Activated T-helper 17 cell treated with anti-CD3 and anti-CD28 coated beads, Interleukin-2, amount 50 U/mL, for 72 hours (primary cell): Measurements from ENCODE around the gene FKBP1C. TPM values are rescaled to one million over a fixed set of nuclear protein-coding genes. Genes with fewer than 3 reads are reported as not detected.
"Not testable (repeated sequence)": the region's sequence is repeated elsewhere in the genome, so short reads cannot be mapped to it uniquely, and the experiment has no call there.

Experiments used
- ATAC-seq: fragments of 150-1000 bp; cut with Tn5 transposase; replicated peaks from 2 replicates; pipeline ENCODE4 v1.10.0; 2021; ENCODE audit warnings: mild to moderate bottlenecking, moderate library complexity
- H3K27ac Mint-ChIP-seq: one replicate; pipeline ENCODE4 v1.8.0; 2022; ENCODE audit warnings: mixed read lengths
- H3K27me3 Mint-ChIP-seq: one replicate; pipeline ENCODE4 v1.8.0; 2022; ENCODE audit warnings: mixed read lengths
- H3K36me3 Mint-ChIP-seq: one replicate; pipeline ENCODE4 v1.8.0; 2022; ENCODE audit warnings: low read depth, mild to moderate bottlenecking, mixed read lengths
- H3K4me1 Mint-ChIP-seq: one replicate; pipeline ENCODE4 v1.8.0; 2022; ENCODE audit warnings: mixed read lengths
- H3K4me3 Mint-ChIP-seq: one replicate; pipeline ENCODE4 v1.8.0; 2022; ENCODE audit warnings: mild to moderate bottlenecking, mixed read lengths
- H3K9me3 Mint-ChIP-seq: one replicate; pipeline ENCODE4 v1.8.0; 2022; ENCODE audit warnings: mixed read lengths
- total RNA-seq, 2 donors: library from RNA; stranded (reverse); gene quantifications; one replicate each; pipeline ENCODE4 v1.2.3, GENCODE V29; 2022

FKBP1C gene
- under 1 TPM in 1 of 2 donors, not detected in 1; 0.19 TPM for total RNA-seq

GRCh38 chr6:63211343-63211742, at the start of gene FKBP1C:
Gene FKBP1C (plus strand): TSS chr6:63211469.
- H3K4me3 Mint-ChIP-seq, ATAC-seq, H3K4me1 Mint-ChIP-seq, H3K27ac Mint-ChIP-seq, H3K36me3 Mint-ChIP-seq, H3K27me3 Mint-ChIP-seq: not testable (repeated sequence)
- peaks cover 15% of the 10 kb centered on the region for H3K9me3 Mint-ChIP-seq

- ATAC-seq, H3K36me3 Mint-ChIP-seq, H3K27me3 Mint-ChIP-seq, H3K9me3 Mint-ChIP-seq, H3K4me1 Mint-ChIP-seq, H3K4me3 Mint-ChIP-seq, H3K27ac Mint-ChIP-seq: not testable (repeated sequence)
Observed at GRCh38 chr6:63164047-63164803, 47.0 kb upstream of the FKBP1C start.

GRCh38 chr6:63174173-63174572, 37.1 kb upstream of the FKBP1C start:
- Mint-ChIP-seq H3K9me3 (peaks cover 11% of the 10 kb centered on the region), H3K36me3 (no peaks in the 10 kb centered on the region), H3K27ac (no peak overlapping the region), H3K4me1 (no peaks in the 10 kb centered on the region), H3K4me3 (no peak overlapping the region), H3K27me3 (no peaks in the 10 kb centered on the region)
- ATAC-seq = no peak

GRCh38 chr6:63176181-63176580, 35.1 kb upstream of the FKBP1C start:
- Mint-ChIP-seq H3K4me1 (no peaks in the 10 kb centered on the region), H3K4me3 (no peak overlapping the region), H3K27ac (no peak overlapping the region), H3K27me3 (no peaks in the 10 kb centered on the region), H3K9me3 (no peaks in the 10 kb centered on the region), H3K36me3 (no peaks in the 10 kb centered on the region)
- ATAC-seq = no peak

- Mint-ChIP-seq H3K4me3 (no peak overlapping the region), H3K27me3 (no peaks in the 10 kb centered on the region), H3K4me1 (no peaks in the 10 kb centered on the region), H3K36me3 (no peaks in the 10 kb centered on the region), H3K9me3 (no peaks in the 10 kb centered on the region), H3K27ac (no peak overlapping the region)
- no peak for ATAC-seq
Observed at GRCh38 chr6:63180367-63180766, 30.9 kb upstream of the FKBP1C start.

GRCh38 chr6:63186970-63187369, 24.3 kb upstream of the FKBP1C start:
- H3K4me1 Mint-ChIP-seq = no peaks in the 10 kb centered on the region
- no peak overlapping the region for H3K4me3 Mint-ChIP-seq
- peaks cover 4% of the 10 kb centered on the region for H3K9me3 Mint-ChIP-seq
- no peaks in the 10 kb centered on the region for H3K36me3 Mint-ChIP-seq
- no peak for ATAC-seq
- H3K27ac Mint-ChIP-seq = no peak overlapping the region
- H3K27me3 Mint-ChIP-seq = no peaks in the 10 kb centered on the region

- no peaks in the 10 kb centered on the region for H3K4me1 Mint-ChIP-seq
- H3K9me3 Mint-ChIP-seq = peaks cover 4% of the 10 kb centered on the region
- no peaks in the 10 kb centered on the region for H3K27me3 Mint-ChIP-seq
- no peak overlapping the region for H3K27ac Mint-ChIP-seq
- ATAC-seq = no peak
- H3K36me3 Mint-ChIP-seq = no peaks in the 10 kb centered on the region
- no peak overlapping the region for H3K4me3 Mint-ChIP-seq
Observed at GRCh38 chr6:63188828-63189227, 22.4 kb upstream of the FKBP1C start.

GRCh38 chr6:63193324-63193723, 17.9 kb upstream of the FKBP1C start:
- Mint-ChIP-seq H3K4me1 (no peaks in the 10 kb centered on the region), H3K36me3 (no peaks in the 10 kb centered on the region), H3K9me3 (peaks cover 4% of the 10 kb centered on the region), H3K4me3 (no peak overlapping the region), H3K27me3 (no peaks in the 10 kb centered on the region), H3K27ac (no peak overlapping the region)
- no peak for ATAC-seq

- no peak for ATAC-seq
- Mint-ChIP-seq H3K36me3 (no peaks in the 10 kb centered on the region), H3K4me1 (no peaks in the 10 kb centered on the region), H3K27ac (no peak overlapping the region), H3K9me3 (peaks cover 6% of the 10 kb centered on the region), H3K4me3 (no peak overlapping the region), H3K27me3 (no peaks in the 10 kb centered on the region)
Observed at GRCh38 chr6:63197741-63198140, 13.5 kb upstream of the FKBP1C start.

GRCh38 chr6:63213325-63213724, 2.1 kb downstream of the FKBP1C start:
- H3K4me3 Mint-ChIP-seq = no peak overlapping the region
- H3K27me3 Mint-ChIP-seq = no peaks in the 10 kb centered on the region
- H3K27ac Mint-ChIP-seq = no peak overlapping the region
- H3K36me3 Mint-ChIP-seq = no peaks in the 10 kb centered on the region
- no peak for ATAC-seq
- H3K9me3 Mint-ChIP-seq = peaks cover 12% of the 10 kb centered on the region
- H3K4me1 Mint-ChIP-seq = no peaks in the 10 kb centered on the region

- Mint-ChIP-seq H3K4me1 (no peaks in the 10 kb centered on the region), H3K36me3 (no peaks in the 10 kb centered on the region), H3K9me3 (peaks cover 12% of the 10 kb centered on the region), H3K27ac (no peak overlapping the region), H3K4me3 (no peak overlapping the region), H3K27me3 (no peaks in the 10 kb centered on the region)
- ATAC-seq = no peak
Observed at GRCh38 chr6:63214816-63215215, 3.5 kb downstream of the FKBP1C start.

GRCh38 chr6:63224179-63224578, 12.9 kb downstream of the FKBP1C start:
- Mint-ChIP-seq H3K4me1 (no peaks in the 10 kb centered on the region), H3K27ac (no peak overlapping the region), H3K36me3 (no peaks in the 10 kb centered on the region), H3K27me3 (peaks cover 5% of the 10 kb centered on the region), H3K9me3 (no peaks in the 10 kb centered on the region), H3K4me3 (no peak overlapping the region)
- no peak for ATAC-seq

GRCh38 chr6:63225987-63226386, 14.7 kb downstream of the FKBP1C start:
- H3K27me3 Mint-ChIP-seq, H3K4me3 Mint-ChIP-seq, H3K36me3 Mint-ChIP-seq, H3K4me1 Mint-ChIP-seq, H3K9me3 Mint-ChIP-seq, ATAC-seq, H3K27ac Mint-ChIP-seq: not testable (repeated sequence)

GRCh38 chr6:63227928-63228894, 16.9 kb downstream of the FKBP1C start:
- H3K27me3 Mint-ChIP-seq = not testable (repeated sequence)

GRCh38 chr6:63230027-63230426, 18.8 kb downstream of the FKBP1C start:
- not testable (repeated sequence) for ATAC-seq, H3K36me3 Mint-ChIP-seq, H3K4me1 Mint-ChIP-seq, H3K9me3 Mint-ChIP-seq, H3K4me3 Mint-ChIP-seq, H3K27ac Mint-ChIP-seq, H3K27me3 Mint-ChIP-seq

More at GRCh38 chr6:63227928-63228894, 16.9 kb downstream of the FKBP1C start:
- not testable (repeated sequence) for H3K4me1 Mint-ChIP-seq, H3K9me3 Mint-ChIP-seq, H3K4me3 Mint-ChIP-seq, ATAC-seq, H3K36me3 Mint-ChIP-seq, H3K27ac Mint-ChIP-seq
